ENCODE data around the gene SCN2B.

The SCN2B gene

GRCh38 chr11:118216621-118217481, 40.4 kb upstream of the SCN2B start:
- H3F3A ChIP-seq (ENCODE audit: low read depth) = no peaks in the 10 kb centered on the region

GRCh38 chr11:118215765-118216164, 39.3 kb upstream of the SCN2B start:
- no peaks in the 10 kb centered on the region for H3K4me1 ChIP-seq (ENCODE audit: insufficient read depth, low read length, poor library complexity, severe bottlenecking)

More at GRCh38 chr11:118216621-118217481, 40.4 kb upstream of the SCN2B start:
- Histone ChIP-seq H2AFZ (ENCODE audit: low read length) (no peak overlapping the region), H4K20me1 (ENCODE audit: insufficient read depth, low read length, poor library complexity, severe bottlenecking) (no peaks in the 10 kb centered on the region), H3K4me2 (ENCODE audit: low read depth, low read length, poor library complexity, severe bottlenecking) (no peak overlapping the region), H3K4me3 (ENCODE audit: low read length, poor library complexity, severe bottlenecking) (no peak overlapping the region), H3K9me2 (replicated peaks; ENCODE audit: low read depth, low read length) (no peaks in the 10 kb centered on the region), H3K9me3 (ENCODE audit: insufficient read depth, low read depth, low read length) (no peaks in the 10 kb centered on the region), H3K9ac (ENCODE audit: low read depth, low read length, poor library complexity, severe bottlenecking) (no peak overlapping the region), H3K4me1 (ENCODE audit: insufficient read depth, low read length, poor library complexity, severe bottlenecking) (no peaks in the 10 kb centered on the region), H3K79me2 (ENCODE audit: insufficient read depth, low read length) (no peaks in the 10 kb centered on the region), H3K36me3 (ENCODE audit: insufficient read depth, low read length) (no peaks in the 10 kb centered on the region), H3K27me3 (ENCODE audit: insufficient read depth, low read length, poor library complexity, severe bottlenecking) (peaks cover 26% of the 10 kb centered on the region)
- TF ChIP-seq EZH2phosphoT487 (IDR thresholded peaks at IDR 0.05; ENCODE audit: borderline replicate concordance) = no peak
- TF ChIP-seq, protein P1, sequence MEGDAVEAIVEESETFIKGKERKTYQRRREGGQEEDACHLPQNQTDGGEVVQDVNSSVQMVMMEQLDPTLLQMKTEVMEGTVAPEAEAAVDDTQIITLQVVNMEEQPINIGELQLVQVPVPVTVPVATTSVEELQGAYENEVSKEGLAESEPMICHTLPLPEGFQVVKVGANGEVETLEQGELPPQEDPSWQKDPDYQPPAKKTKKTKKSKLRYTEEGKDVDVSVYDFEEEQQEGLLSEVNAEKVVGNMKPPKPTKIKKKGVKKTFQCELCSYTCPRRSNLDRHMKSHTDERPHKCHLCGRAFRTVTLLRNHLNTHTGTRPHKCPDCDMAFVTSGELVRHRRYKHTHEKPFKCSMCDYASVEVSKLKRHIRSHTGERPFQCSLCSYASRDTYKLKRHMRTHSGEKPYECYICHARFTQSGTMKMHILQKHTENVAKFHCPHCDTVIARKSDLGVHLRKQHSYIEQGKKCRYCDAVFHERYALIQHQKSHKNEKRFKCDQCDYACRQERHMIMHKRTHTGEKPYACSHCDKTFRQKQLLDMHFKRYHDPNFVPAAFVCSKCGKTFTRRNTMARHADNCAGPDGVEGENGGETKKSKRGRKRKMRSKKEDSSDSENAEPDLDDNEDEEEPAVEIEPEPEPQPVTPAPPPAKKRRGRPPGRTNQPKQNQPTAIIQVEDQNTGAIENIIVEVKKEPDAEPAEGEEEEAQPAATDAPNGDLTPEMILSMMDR (conservative IDR thresholded peaks at IDR 0.05; ENCODE audit: low read length) = no peak

DNA sequence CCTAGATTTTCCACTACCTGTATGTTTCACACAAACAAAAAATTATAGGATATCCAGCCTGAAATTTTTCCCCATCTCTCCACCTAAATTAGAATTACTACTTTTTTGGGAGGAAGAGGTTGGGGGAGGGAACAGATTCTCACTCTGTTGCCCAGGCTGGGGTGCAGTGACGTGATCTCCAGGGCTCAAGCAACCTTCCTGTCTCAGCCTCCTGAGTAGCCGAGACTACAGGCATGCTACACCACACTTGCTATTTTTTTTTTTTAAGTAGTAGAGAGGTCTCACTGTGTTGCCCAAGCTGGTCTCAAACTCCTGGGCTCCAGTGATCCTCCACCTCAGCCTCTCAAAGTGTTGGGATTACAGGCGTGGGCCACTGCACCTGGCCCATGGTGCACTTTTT, 38.8 kb upstream of the SCN2B start:
- peaks cover 19% of the 10 kb centered on the region for H3K27me3 ChIP-seq (ENCODE audit: insufficient read depth, low read length, poor library complexity, severe bottlenecking)
- no peak for TF ChIP-seq EZH2phosphoT487 (IDR thresholded peaks at IDR 0.05; ENCODE audit: borderline replicate concordance)
- TF ChIP-seq, protein P1 (conservative IDR thresholded peaks at IDR 0.05; ENCODE audit: low read length) = no peak
- no peaks in the 10 kb centered on the region for H3K9me3 ChIP-seq (ENCODE audit: insufficient read depth, low read depth, low read length)
- no peaks in the 10 kb centered on the region for H3K36me3 ChIP-seq (ENCODE audit: insufficient read depth, low read length)
- no peaks in the 10 kb centered on the region for H3K79me2 ChIP-seq (ENCODE audit: insufficient read depth, low read length)
- no peak overlapping the region for H3K9ac ChIP-seq (ENCODE audit: low read depth, low read length, poor library complexity, severe bottlenecking)
- no peak overlapping the region for H3K4me2 ChIP-seq (ENCODE audit: low read depth, low read length, poor library complexity, severe bottlenecking)
- H4K20me1 ChIP-seq (ENCODE audit: insufficient read depth, low read length, poor library complexity, severe bottlenecking) = no peaks in the 10 kb centered on the region
- H3K4me1 ChIP-seq (ENCODE audit: insufficient read depth, low read length, poor library complexity, severe bottlenecking) = no peaks in the 10 kb centered on the region
- no peak overlapping the region for H2AFZ ChIP-seq (ENCODE audit: low read length)
- H3F3A ChIP-seq (ENCODE audit: low read depth) = no peaks in the 10 kb centered on the region
- H3K4me3 ChIP-seq (ENCODE audit: low read length, poor library complexity, severe bottlenecking) = no peak overlapping the region
- H3K9me2 ChIP-seq (replicated peaks; ENCODE audit: low read depth, low read length) = no peaks in the 10 kb centered on the region

More at GRCh38 chr11:118215765-118216164, 39.3 kb upstream of the SCN2B start:
- Histone ChIP-seq H3K9me3 (ENCODE audit: insufficient read depth, low read depth, low read length) (no peaks in the 10 kb centered on the region), H3K4me2 (ENCODE audit: low read depth, low read length, poor library complexity, severe bottlenecking) (no peak overlapping the region), H3K36me3 (ENCODE audit: insufficient read depth, low read length) (no peaks in the 10 kb centered on the region), H3K27me3 (ENCODE audit: insufficient read depth, low read length, poor library complexity, severe bottlenecking) (peaks cover 18% of the 10 kb centered on the region), H2AFZ (ENCODE audit: low read length) (no peak overlapping the region), H3K9me2 (replicated peaks; ENCODE audit: low read depth, low read length) (no peaks in the 10 kb centered on the region), H3F3A (ENCODE audit: low read depth) (no peaks in the 10 kb centered on the region), H3K4me3 (ENCODE audit: low read length, poor library complexity, severe bottlenecking) (no peak overlapping the region), H4K20me1 (ENCODE audit: insufficient read depth, low read length, poor library complexity, severe bottlenecking) (no peaks in the 10 kb centered on the region), H3K79me2 (ENCODE audit: insufficient read depth, low read length) (no peaks in the 10 kb centered on the region), H3K9ac (ENCODE audit: low read depth, low read length, poor library complexity, severe bottlenecking) (no peak overlapping the region)
- TF ChIP-seq EZH2phosphoT487 (IDR thresholded peaks at IDR 0.05; ENCODE audit: borderline replicate concordance) = no peak
- TF ChIP-seq, protein P1 (conservative IDR thresholded peaks at IDR 0.05; ENCODE audit: low read length) = no peak

Measured in Loucy (cell line).